Activated naive CD4-positive, alpha-beta T cell (primary cell): Measurements from ENCODE around the gene TANK.

ENCODE experiments used
- DNase-seq, 4 experiments: peaks; one replicate each; lab custom pipeline; 2025; lab: John Stamatoyannopoulos, UW

TANK gene

DNA sequence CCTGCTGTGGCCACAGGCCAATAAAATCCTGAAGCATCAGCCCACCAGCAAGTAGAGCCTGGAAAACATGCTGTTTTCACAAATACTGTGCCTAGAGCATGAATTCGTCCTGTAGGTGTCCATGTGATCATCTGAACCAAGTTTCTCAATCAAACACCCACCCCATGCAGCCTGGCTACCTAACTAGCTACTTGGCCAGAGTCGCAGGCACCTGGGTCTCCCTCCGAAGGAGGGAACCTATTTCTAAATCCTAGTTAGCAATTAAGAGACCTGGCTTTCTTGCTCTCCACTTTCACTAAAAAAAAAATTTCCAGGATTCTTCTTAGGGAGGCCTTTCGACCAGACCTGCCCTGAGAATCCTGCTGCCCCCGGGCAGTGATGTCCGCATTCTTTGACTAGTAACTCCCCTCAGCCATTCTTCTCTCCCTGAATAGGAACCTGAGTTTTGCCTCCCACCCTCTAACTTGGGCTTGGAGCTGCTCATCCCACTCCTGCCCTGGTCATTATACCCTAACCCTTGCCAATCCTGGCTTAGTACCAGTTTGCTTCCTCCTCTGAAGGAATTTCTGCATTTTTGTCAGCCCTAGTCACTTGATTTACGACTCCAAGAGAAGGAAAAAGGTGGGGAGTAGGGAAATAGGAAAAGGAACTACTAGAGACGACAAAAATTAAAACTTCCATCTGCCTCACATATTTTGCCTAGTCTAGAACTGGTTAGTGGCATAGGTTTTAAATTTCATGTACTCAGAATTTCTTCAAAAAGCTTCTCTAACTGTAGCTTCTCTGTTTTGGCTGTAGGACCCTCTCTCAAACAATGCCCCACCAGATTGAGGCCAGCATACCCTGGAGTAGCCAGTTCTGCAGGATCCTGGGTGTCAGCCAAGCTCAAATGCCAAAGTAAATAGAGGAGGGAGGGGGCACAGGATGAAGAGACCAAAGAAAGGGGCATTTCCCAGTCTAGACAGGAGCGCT lies 25.4 kb upstream of the TANK start:
- DNase-seq = no peak

DNA sequence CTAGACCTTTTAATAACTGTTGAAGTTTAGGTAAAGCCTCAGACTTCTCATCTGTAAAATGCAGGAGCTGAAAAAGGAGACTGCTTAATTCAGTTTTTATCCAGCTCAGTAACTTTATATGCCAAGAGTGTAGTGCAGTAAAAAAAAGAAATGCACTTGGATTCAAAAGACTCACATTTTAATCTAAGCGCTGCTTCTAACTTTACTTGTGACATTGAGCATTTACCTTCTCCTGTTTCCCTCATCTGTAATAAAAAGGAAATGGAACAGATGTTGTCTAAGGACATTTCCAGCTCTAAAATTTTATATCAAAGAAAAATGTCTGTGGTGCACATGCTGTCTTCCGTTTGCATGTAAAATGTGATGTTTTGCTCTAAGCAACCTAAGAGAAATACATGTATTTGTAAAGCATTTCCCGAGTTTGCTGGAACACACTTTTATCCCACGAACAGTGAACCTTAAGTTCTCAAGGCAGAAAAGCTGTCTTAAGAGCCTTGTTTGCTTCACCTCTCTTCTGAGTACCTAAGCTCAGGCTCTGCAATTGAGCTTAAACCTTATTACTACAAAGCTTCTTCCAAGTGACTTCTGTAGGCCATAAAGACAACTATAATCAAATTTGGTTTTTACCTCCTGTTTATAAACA lies 24.2 kb upstream of the TANK start:
- no peak for DNase-seq

GRCh38 chr2:161136696-161137324 lies 23.4 kb upstream of the TANK start:
- DNase-seq = no peak

DNA sequence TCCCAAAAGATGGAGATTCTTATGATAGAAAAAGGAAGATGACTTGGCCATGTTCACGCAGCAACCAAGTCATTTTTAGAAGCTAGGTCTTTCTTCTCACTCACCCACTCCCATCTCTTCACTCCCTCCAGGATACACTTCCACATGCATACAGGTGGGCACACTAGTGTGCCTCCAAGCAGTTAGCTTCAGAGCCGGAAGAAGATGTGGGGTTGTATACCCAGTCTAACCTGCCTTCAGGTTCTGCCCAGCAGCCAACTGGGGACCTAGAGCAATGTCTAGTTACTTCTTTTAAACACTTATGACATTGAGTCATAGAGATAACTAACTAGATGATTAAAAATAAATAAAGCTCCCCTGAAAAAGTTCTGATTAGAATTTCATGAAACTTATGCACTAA lies 21.8 kb upstream of the TANK start:
- no peak for DNase-seq

DNA sequence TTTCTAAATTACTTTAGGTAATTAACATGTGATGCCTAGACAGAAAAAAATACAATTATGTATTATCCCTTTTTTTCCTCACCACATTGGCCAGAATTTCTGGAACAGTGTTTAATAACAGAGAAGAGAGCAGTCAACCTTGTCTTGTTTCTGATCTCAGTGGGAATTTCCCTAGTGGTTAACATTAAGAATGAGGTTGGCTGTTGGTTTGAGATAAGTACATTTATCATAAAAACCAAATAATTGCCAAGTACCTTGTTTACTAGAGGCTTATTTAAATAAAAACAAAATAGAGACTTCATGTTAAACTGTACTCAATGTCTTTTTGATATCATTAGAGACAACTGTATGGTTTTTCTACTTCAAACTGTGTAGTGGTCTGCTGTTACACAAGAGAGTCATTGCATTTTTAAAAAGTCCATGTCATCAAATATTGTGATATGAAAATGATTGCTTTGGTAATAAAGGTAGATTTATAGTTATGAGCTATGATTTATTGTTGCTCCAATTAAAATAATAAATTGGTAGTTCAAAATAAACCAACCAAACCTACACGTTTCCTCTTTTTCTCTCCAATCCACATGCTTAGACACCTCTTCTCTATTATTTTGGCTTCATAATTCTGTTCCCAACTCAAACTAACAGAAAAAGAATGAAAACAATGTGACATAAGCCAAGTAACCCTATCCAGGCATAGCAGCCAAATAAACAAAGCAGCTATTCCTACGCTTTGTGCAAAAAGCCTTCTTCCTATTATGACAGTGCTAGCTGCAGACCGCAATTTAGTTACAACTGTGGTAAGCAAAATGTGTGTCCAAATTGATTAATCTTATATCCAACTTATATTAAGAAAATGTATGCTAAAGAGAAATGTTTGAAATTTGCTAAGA lies 20.9 kb upstream of the TANK start:
- no peak for DNase-seq

DNA sequence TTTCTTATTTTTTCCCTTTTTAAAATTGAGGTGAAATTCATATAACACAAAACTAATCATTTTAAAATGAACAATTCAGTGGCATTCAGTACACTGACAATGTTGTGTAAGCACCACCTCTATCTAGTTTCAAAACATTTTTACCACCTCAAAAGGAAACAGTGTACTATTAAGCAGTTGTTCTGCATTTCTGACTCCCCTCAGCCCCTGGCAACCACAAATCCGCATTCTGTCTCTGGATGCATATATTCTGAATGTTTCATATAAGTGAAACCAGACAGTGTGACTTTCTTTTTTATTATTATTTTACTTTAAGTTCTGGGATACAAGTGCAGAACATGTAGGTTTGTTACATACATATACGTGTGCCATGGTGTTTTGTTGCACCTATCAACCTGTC lies 19.2 kb upstream of the TANK start:
- DNase-seq = no peak

DNA sequence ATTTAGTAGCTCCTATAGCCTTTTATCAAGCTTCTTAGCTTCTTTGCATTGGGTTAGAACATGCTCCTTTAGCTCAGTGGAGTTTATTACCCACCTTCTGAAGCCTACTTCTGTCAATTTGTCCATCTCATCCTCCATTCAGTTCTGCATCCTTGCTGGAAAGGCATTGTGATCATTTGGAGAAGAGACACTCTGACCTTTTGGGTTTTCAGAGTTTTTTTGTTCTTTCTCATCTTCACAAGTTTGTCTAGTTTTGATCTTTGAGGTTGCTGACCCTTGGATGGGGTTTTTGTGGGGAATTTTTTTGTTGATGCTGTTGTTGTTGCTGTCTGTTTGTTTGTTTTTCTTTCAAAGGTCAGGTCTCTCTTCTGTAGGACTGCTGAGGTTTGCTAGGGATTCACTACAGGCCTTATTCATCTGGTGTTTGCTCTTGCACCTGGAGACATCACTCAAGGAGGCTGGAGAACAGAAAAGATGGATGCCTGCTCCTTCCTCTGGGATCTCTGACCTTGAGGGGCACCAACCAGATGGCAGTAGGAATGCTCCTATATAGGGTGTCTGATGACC lies 13.9 kb upstream of the TANK start:
- DNase-seq = no peak

DNA sequence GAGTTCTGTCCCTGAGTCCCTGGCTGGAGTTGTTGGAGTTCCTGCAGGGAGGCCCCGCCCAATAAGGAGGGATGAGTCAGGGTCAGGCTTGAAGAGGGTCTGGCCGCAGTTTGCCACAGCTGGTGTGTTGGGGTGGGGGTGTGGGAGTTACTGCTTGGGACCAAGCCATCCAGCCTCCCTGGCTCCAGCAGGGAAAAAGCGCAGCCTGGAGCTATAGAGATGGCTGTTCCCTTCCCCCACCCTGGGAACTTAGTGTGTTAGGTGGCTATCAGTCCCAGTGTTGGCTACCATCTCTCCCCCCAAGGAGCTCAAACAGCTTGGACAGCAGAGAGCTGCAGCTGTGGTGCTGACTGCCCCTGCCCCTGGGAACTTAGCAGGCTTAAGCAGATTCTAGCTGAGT lies 13.2 kb upstream of the TANK start:
- no peak for DNase-seq

- no peak for DNase-seq
Measured at GRCh38 chr2:161147856-161148255, 12.4 kb upstream of the TANK start.

DNA sequence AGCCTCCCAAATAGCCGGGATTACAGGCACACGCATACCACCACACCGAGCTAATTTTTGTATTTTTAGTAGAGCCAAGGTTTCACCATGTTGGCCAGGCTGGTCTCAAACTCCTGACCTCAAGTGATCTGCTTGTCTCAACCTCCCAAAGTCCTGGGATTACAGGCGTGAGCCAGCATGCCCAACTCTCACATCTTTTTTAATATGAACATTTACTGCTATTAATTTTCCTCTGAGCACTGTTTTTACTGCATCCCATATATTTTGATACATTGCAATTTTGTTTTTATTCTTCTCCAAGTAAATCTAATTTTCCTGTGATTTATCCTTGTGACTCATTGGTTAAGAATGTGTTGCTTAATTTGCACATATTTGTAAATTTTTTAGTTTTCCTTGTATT lies 9.5 kb upstream of the TANK start:
- DNase-seq = no peak

- no peak for DNase-seq
Measured at GRCh38 chr2:161152302-161152701, 7.9 kb upstream of the TANK start.

- no peak for DNase-seq
Measured at GRCh38 chr2:161158882-161159281, 1.3 kb upstream of the TANK start.

DNA sequence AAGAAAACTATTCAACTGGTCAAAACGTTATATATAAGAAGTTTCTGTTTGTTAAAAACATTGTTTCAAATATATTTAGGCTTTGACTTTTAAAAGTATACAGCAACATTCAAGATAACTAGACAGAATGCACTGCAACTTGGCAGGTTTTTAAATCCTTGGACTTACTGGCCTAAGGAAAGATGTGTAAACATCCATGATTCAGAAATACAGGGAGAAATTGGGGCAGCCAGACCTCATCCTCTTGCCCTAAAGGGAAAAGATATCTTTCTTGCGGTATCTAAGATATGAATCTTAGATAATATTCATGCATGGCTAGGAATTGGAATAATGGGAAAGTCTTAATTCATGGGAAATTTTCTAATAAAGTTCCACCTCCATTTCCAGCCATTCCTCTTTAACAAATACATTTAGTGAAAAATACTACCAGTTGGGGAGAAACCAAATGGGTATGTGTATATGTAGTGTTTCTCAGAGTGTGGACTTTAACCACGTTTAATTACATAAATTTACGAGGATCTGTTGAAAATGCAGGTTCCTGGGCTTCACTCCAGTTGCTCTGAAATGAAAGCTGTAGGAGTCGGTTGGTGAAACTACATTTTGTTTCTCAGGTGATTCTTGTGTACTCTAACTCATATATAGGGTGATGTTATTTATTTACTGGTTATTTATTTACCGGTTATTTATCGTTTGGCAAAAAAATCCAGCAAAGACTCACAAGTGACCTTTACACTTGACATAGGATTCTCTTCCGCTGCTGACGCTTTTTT lies 587 bp upstream of the TANK start:
- DNase-seq = no peak

GRCh38 chr2:161161074-161161706 lies 962 bp downstream of the TANK start:
- DNase-seq = no peak

GRCh38 chr2:161163440-161163839 lies 3.2 kb downstream of the TANK start:
- DNase-seq = no peak

- no peak for DNase-seq
Measured at GRCh38 chr2:161164161-161164560, 3.9 kb downstream of the TANK start.

DNA sequence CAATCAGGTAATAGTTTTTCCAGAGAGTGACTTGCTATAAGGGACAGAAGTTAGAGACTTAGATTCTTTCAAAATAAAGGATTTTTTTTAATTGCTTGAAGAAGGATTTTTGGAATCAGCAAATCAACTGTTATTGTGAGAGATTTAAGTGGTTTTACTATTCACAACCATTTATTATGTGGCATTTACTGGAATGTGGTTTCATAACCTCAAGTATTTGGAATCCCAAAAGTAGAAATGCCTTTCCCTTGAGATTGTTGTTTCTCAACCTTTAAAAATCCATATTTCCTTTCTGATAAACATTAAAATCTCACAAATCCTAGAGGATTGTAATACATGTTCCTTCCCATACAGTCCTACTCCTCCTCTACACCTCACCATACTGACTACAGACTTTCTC lies 5.0 kb downstream of the TANK start:
- no peak for DNase-seq

- no peak for DNase-seq
Measured at GRCh38 chr2:161165811-161166210, 5.6 kb downstream of the TANK start.

- DNase-seq = peak in 1 of 4 experiments; percentile 3
Measured at GRCh38 chr2:161166538-161167409, 6.5 kb downstream of the TANK start.
